Activated CD4-positive, alpha-beta T cell treated with anti-CD3 and anti-CD28 coated beads for 48 hours (primary cell): ENCODE data around the gene ZBTB32.
A peak's percentile ranks its signal among the peaks of the same experiment; 100 is the strongest.

Source experiments
- DNase-seq: peaks from one replicate; pipeline ENCODE4 v3.0.0-alpha.2; 2020

ZBTB32 gene

GRCh38 chr19:35755550-35756376 is 51.4 kb downstream of the ZBTB32 start:
- peak; percentile 71 for DNase-seq

GRCh38 chr19:35756377-35757230 is 52.2 kb downstream of the ZBTB32 start, which contains the start of gene HSPB6:
TSS of gene HSPB6 (minus strand) at chr19:35757029. CDS start at chr19:35757008, 21 bp downstream.
- DNase-seq, result no peak

- DNase-seq, result peak; percentile 55
These were observed 52.9 kb downstream of the ZBTB32 start for GRCh38 chr19:35757231-35757748.

DNA sequence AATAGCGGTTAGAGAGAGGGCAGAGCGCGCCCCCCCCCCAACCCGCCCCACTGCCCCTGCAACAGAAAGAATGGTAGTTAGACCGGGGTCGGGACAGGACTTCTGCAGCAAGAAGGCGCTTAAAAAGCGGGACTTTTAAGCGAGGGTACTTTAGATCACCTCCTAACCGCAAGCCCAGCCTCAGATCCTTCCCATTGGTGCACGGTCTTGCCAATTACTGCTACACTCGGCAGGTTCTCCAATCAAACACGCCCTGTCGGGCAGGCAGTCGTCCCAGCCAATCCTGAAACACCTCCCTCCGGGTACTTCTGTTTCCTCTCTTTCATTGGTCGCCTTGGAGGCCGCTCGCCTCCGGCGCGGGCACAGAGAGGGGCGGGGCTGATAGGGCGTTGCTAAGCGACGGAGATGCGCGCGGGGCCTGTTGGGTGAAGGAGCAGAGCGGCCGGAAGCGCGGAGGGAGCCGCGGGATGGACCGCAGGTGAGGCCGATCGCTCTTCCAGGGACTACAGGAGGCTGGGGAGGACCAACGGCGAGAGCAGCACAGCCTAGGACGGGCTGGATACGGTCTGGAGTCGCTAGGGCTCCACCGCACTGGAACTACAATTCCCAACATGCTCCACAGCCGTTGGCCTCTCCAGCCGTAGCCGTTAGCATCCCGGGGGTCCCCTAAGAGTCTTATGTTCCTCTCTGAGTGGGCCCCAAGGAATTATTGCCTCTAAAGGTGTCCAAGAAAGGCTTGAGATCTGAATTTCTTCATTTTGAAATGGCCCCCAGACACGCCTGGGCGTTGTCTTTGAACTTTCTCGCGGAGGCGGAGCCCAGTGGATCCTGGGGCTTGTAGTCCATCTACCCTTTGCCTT is 53.6 kb downstream of the ZBTB32 start, which contains the start of gene PROSER3:
Gene PROSER3 (plus strand): TSS at position 428 of the 860 bp plus-strand sequence. CDS start 40 bp downstream, at position 468.
- peak; percentile 98 for DNase-seq

DNA sequence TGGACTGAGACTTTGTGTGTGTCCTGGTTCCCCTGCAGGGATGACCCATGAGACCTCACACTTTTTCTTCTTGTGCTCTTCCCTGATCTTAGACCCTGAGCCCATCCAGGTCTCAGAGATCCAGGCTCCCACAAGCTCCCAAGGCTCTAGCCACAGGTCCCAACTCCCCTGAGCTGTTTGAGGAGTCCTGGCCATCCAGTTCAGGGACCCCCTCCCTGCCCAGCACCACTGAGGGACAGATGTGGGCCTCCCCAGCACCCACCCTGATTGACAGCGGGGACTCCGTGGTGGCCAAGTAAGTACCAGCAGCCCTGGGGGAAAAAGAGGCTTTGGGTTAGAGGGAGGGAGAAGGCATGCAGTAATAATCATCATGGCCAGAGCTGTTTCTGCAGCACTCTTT is 55.3 kb downstream of the ZBTB32 start:
- no peak for DNase-seq

GRCh38 chr19:35760711-35761349 is 56.5 kb downstream of the ZBTB32 start:
- no peak for DNase-seq

- DNase-seq, result no peak
These were observed 60.3 kb downstream of the ZBTB32 start for GRCh38 chr19:35764432-35765315.
